HG02759 (cell line): ENCODE data around the gene KCNIP4.

Experiments
- ATAC-seq: cut with Tn5 transposase; IDR thresholded peaks from one replicate; pipeline ENCODE4 v1.9.1; 2021; ENCODE audit warnings: mild to moderate bottlenecking, moderate library complexity; ENCODE audit not compliant: unreplicated experiment

KCNIP4 gene

GRCh38 chr4:21901831-21902230 is 46.7 kb downstream of the KCNIP4 start:
- no peak for ATAC-seq

- no peak for ATAC-seq
Observed at GRCh38 chr4:21901281-21901680, 47.3 kb downstream of the KCNIP4 start.

GRCh38 chr4:21900211-21900610 is 48.4 kb downstream of the KCNIP4 start:
- no peak for ATAC-seq

GRCh38 chr4:21898101-21898500 is 50.5 kb downstream of the KCNIP4 start:
- no peak for ATAC-seq

- no peak for ATAC-seq
Observed at GRCh38 chr4:21896767-21897166, 51.8 kb downstream of the KCNIP4 start.

- no peak for ATAC-seq
Observed at GRCh38 chr4:21893136-21893535, 55.4 kb downstream of the KCNIP4 start.

- no peak for ATAC-seq
Observed at GRCh38 chr4:21890231-21890630, 58.3 kb downstream of the KCNIP4 start.

GRCh38 chr4:21888195-21888976 is 60.2 kb downstream of the KCNIP4 start:
- peak; percentile 69 for ATAC-seq

GRCh38 chr4:21887481-21887880 is 61.1 kb downstream of the KCNIP4 start:
- ATAC-seq = no peak

- ATAC-seq = no peak
Observed at GRCh38 chr4:21885770-21886169, 62.8 kb downstream of the KCNIP4 start.

GRCh38 chr4:21885241-21885640 is 63.3 kb downstream of the KCNIP4 start:
- no peak for ATAC-seq

- no peak for ATAC-seq
Observed at GRCh38 chr4:21884615-21885014, 64.0 kb downstream of the KCNIP4 start.

GRCh38 chr4:21882051-21882839 is 66.3 kb downstream of the KCNIP4 start:
- no peak for ATAC-seq

GRCh38 chr4:21879187-21879586 is 69.4 kb downstream of the KCNIP4 start:
- no peak for ATAC-seq

GRCh38 chr4:21876711-21877110 is 71.9 kb downstream of the KCNIP4 start:
- no peak for ATAC-seq

GRCh38 chr4:21873145-21873544 is 75.4 kb downstream of the KCNIP4 start:
- ATAC-seq = no peak

GRCh38 chr4:21872101-21872500 is 76.5 kb downstream of the KCNIP4 start:
- no peak for ATAC-seq

- no peak for ATAC-seq
Observed at GRCh38 chr4:21869978-21870745, 78.4 kb downstream of the KCNIP4 start.

GRCh38 chr4:21864686-21865085 is 83.9 kb downstream of the KCNIP4 start:
- no peak for ATAC-seq

GRCh38 chr4:21862917-21863316 is 85.7 kb downstream of the KCNIP4 start:
- no peak for ATAC-seq

GRCh38 chr4:21858971-21859370 is 89.6 kb downstream of the KCNIP4 start:
- ATAC-seq = no peak
